A673 (cell line): Measurements from ENCODE around the gene PADI3.

ENCODE experiments used
- EZH2 ChIP-seq: fragments of 200-600 bp; sonication (generic); IDR thresholded peaks from 2 replicates; pipeline ENCODE4 v1.6.1; 2017; ENCODE audit warnings: borderline replicate concordance, low read depth, mild to moderate bottlenecking, mixed read lengths, antibody characterized with exemption, low read length; ENCODE audit not compliant: poor library complexity, severe bottlenecking
- TF ChIP-seq, protein P1 (sequence below): fragments of 300-800, 200-600 bp; sonication (generic); conservative IDR thresholded peaks from 2 replicates; pipeline ENCODE4 v1.5.1; 2017; ENCODE audit warnings: low read depth, mild to moderate bottlenecking, antibody characterized with exemption, low read length, moderate library complexity, mixed read lengths

DNA sequence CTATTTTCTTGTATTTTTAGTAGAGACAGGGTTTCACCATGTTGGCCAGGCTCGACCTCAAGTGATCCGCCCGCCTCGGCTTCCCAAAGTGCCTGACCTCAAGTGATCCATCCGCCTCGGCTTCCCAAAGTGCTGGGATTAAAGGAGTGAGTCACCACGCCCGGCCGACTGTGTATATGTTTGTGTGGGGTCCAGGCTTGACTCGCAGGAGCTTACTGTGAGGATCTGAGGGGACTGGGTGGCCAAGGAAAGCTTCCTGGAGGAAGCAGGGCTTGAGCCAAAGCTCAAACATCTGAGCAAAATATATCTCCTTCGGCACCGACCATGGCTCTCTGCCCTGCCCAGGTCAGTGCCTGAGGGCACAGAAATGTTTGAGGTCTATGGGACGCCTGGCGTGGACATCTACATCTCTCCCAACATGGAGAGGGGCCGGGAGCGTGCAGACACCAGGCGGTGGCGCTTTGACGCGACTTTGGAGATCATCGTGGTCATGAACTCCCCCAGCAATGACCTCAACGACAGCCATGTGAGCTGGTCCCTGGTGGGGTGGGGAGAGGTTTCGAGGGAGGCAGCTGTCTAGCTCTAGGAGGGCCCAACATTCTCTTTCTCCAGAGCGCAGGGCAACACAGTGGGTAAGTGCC lies 10.5 kb downstream of the PADI3 start:
- TF ChIP-seq EZH2: no peak
- TF ChIP-seq, protein P1, sequence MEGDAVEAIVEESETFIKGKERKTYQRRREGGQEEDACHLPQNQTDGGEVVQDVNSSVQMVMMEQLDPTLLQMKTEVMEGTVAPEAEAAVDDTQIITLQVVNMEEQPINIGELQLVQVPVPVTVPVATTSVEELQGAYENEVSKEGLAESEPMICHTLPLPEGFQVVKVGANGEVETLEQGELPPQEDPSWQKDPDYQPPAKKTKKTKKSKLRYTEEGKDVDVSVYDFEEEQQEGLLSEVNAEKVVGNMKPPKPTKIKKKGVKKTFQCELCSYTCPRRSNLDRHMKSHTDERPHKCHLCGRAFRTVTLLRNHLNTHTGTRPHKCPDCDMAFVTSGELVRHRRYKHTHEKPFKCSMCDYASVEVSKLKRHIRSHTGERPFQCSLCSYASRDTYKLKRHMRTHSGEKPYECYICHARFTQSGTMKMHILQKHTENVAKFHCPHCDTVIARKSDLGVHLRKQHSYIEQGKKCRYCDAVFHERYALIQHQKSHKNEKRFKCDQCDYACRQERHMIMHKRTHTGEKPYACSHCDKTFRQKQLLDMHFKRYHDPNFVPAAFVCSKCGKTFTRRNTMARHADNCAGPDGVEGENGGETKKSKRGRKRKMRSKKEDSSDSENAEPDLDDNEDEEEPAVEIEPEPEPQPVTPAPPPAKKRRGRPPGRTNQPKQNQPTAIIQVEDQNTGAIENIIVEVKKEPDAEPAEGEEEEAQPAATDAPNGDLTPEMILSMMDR: no peak
